PC-9 (cell line): ENCODE measurements around the gene PROSER2. TPM values are rescaled to one million over a fixed set of nuclear protein-coding genes. Genes with fewer than 3 reads are reported as not detected.

Experiments
- BruUV-seq: library from RNA; stranded (reverse); fragments of 400-500 nt; replicated peaks from 2 replicates; lab custom pipeline; 2021; lab: Mats Ljungman, UMichigan
- CTCF ChIA-PET: fragments of 300-600 bp; sonication (Branson Sonifier 250); formaldehyde crosslinking; loops from one replicate; lab custom pipeline; 2022; ENCODE audit warnings: antibody characterized with exemption; lab: Charles Lee
- POLR2A ChIA-PET: fragments of 300-600 bp; sonication (Branson Sonifier 250); formaldehyde crosslinking; loops from one replicate; lab custom pipeline; 2022; ENCODE audit warnings: antibody characterized with exemption; ENCODE audit not compliant: unreplicated experiment; lab: Charles Lee
- DNase-seq, 2 experiments: peaks; one replicate each; pipeline versions ENCODE4 v3.0.0 to v3.0.0-alpha.2; 2015 to 2022; ENCODE audit warnings: mixed read lengths in 1 of 2
- H2AFZ ChIP-seq: fragments of 200-600 bp; sonication (generic); 2 replicates; pipeline ENCODE4 v1.8.1; 2017; ENCODE audit warnings: antibody characterized with exemption
- H3F3A ChIP-seq: fragments of 200-600 bp; sonication (generic); 2 replicates; pipeline ENCODE4 v1.8.1; 2017; ENCODE audit warnings: antibody characterized with exemption, mild to moderate bottlenecking, low read depth; ENCODE audit not compliant: insufficient read depth
- H3K27ac ChIP-seq: fragments of 200-600 bp; sonication (generic); 2 replicates; pipeline ENCODE4 v1.6.1; 2016; ENCODE audit warnings: mixed run types
- H3K27me3 ChIP-seq: fragments of 200-600 bp; sonication (generic); 2 replicates; pipeline ENCODE4 v1.6.1; 2016; ENCODE audit warnings: low read depth, mixed run types; ENCODE audit not compliant: insufficient read depth
- H3K36me3 ChIP-seq: fragments of 200-600 bp; sonication (generic); 2 replicates; pipeline ENCODE4 v1.6.1; 2016; ENCODE audit warnings: low read depth, mixed run types
- H3K4me1 ChIP-seq: fragments of 200-600 bp; sonication (generic); replicated peaks from 2 replicates; pipeline ENCODE4 v1.6.1; 2016; ENCODE audit warnings: mixed run types; ENCODE audit not compliant: insufficient read depth
- H3K4me2 ChIP-seq: fragments of 200-600 bp; sonication (generic); 2 replicates; pipeline ENCODE4 v1.6.1; 2017; ENCODE audit warnings: mixed run types
- H3K4me3 ChIP-seq: fragments of 200-600 bp; sonication (generic); 2 replicates; pipeline ENCODE4 v1.6.1; 2016; ENCODE audit warnings: mixed run types
- H3K79me2 ChIP-seq: fragments of 200-600 bp; sonication (generic); 2 replicates; pipeline ENCODE4 v1.6.1; 2017; ENCODE audit warnings: low read depth, mixed run types
- H3K9me2 ChIP-seq: fragments of 200-600 bp; sonication (generic); 2 replicates; pipeline ENCODE4 v1.8.1; 2017; ENCODE audit warnings: mild to moderate bottlenecking; ENCODE audit not compliant: insufficient read depth
- H3K9me3 ChIP-seq: fragments of 200-600 bp; sonication (generic); 2 replicates; pipeline ENCODE4 v1.8.1; 2016; ENCODE audit warnings: low read depth; ENCODE audit not compliant: insufficient read depth
- H4K20me1 ChIP-seq: fragments of 200-600 bp; sonication (generic); 2 replicates; pipeline ENCODE4 v1.8.1; 2017; ENCODE audit not compliant: insufficient read depth
- EZH2 ChIP-seq: fragments of 200-600 bp; sonication (generic); IDR thresholded peaks from 2 replicates; pipeline ENCODE4 v1.8.0; 2017; ENCODE audit warnings: antibody characterized with exemption, low read depth
- intact Hi-C: fragments of 100-400 bp; cut with micrococcal nuclease; formaldehyde crosslinking; loops from one replicate; pipeline ENCODE4 v1.10.0; 2022; ENCODE audit not compliant: unreplicated experiment
- total RNA-seq: library from RNA; stranded (reverse); gene quantifications from 2 replicates; pipeline ENCODE4 v1.2.3, GENCODE V29; 2021
- TF ChIP-seq, protein P1 (sequence below): fragments of 200-600 bp; sonication (generic); conservative IDR thresholded peaks from 2 replicates; pipeline ENCODE4 v1.6.1; 2017; ENCODE audit warnings: mixed run types, antibody characterized with exemption, mild to moderate bottlenecking, moderate library complexity

The PROSER2 gene
- total RNA-seq, 1 experiment from 2014 or later = 66.6 TPM

- Histone ChIP-seq H3K27me3 (no peaks in the 10 kb centered on the region), H3K4me3 (peak overlapping the region; percentile 29; the same call in 1 of the 2 replicates), H2AFZ (no peak overlapping the region), H3F3A (peaks cover 18% of the 10 kb centered on the region), H4K20me1 (no peaks in the 10 kb centered on the region), H3K4me2 (peak overlapping the region; percentile 70), H3K27ac (peak overlapping the region; percentile 99), H3K9me2 (no peaks in the 10 kb centered on the region), H3K36me3 (no peaks in the 10 kb centered on the region), H3K79me2 (no peaks in the 10 kb centered on the region), H3K9me3 (no peaks in the 10 kb centered on the region), H3K4me1 (peaks cover 33% of the 10 kb centered on the region)
- no peak for DNase-seq
- intact Hi-C loops = loop anchor here (1.0 kb wide), 3 partner anchors 16 to 104 kb away; no protein-coding TSS in a partner anchor
- TF ChIP-seq, protein P1, sequence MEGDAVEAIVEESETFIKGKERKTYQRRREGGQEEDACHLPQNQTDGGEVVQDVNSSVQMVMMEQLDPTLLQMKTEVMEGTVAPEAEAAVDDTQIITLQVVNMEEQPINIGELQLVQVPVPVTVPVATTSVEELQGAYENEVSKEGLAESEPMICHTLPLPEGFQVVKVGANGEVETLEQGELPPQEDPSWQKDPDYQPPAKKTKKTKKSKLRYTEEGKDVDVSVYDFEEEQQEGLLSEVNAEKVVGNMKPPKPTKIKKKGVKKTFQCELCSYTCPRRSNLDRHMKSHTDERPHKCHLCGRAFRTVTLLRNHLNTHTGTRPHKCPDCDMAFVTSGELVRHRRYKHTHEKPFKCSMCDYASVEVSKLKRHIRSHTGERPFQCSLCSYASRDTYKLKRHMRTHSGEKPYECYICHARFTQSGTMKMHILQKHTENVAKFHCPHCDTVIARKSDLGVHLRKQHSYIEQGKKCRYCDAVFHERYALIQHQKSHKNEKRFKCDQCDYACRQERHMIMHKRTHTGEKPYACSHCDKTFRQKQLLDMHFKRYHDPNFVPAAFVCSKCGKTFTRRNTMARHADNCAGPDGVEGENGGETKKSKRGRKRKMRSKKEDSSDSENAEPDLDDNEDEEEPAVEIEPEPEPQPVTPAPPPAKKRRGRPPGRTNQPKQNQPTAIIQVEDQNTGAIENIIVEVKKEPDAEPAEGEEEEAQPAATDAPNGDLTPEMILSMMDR = no peak
- BruUV-seq = no TSS peak
- ChIA-PET POLR2A (interaction anchor here (0.5 to 1.2 kb wide), 4 partner anchors 16 to 105 kb away, joined by 3 to 10 read pairs (median 3); no protein-coding TSS in a partner anchor), CTCF (interaction anchor here (2.3 kb wide), 1 partner anchor 16 kb away, joined by 12 read pairs; no protein-coding TSS in a partner anchor)
Observed at GRCh38 chr10:11898033-11898371, 74.8 kb downstream of the PROSER2 start.

- Histone ChIP-seq H3K4me1 (peaks cover 33% of the 10 kb centered on the region), H3K9me3 (no peaks in the 10 kb centered on the region), H3K27me3 (no peaks in the 10 kb centered on the region), H3K36me3 (no peaks in the 10 kb centered on the region), H3K4me2 (peak overlapping the region; percentile 70), H3F3A (peaks cover 18% of the 10 kb centered on the region), H3K27ac (peak overlapping the region; percentile 99), H3K9me2 (no peaks in the 10 kb centered on the region), H2AFZ (no peak overlapping the region; the same call in 1 of the 2 replicates), H3K79me2 (no peaks in the 10 kb centered on the region), H4K20me1 (no peaks in the 10 kb centered on the region), H3K4me3 (no peak overlapping the region; the same call in 1 of the 2 replicates)
- no TSS peak for BruUV-seq
- TF ChIP-seq, protein P1 = no peak
- no peak for TF ChIP-seq EZH2
- ChIA-PET POLR2A (interaction anchor here (0.5 to 1.2 kb wide), 4 partner anchors 17 to 105 kb away, joined by 3 to 10 read pairs (median 3); no protein-coding TSS in a partner anchor), CTCF (interaction anchor here (2.3 kb wide), 1 partner anchor 16 kb away, joined by 12 read pairs; no protein-coding TSS in a partner anchor)
- peak; percentile 91 to 94 for DNase-seq
- intact Hi-C loops = loop anchor here (1.0 kb wide), 3 partner anchors 16 to 104 kb away; no protein-coding TSS in a partner anchor
Observed at GRCh38 chr10:11898372-11899066, 75.4 kb downstream of the PROSER2 start.

- peaks cover 18% of the 10 kb centered on the region for H3F3A ChIP-seq
- peak in 1 of 2 experiments; percentile 37 for DNase-seq
- H2AFZ ChIP-seq = no peak overlapping the region; the same call in 1 of the 2 replicates
- H3K4me2 ChIP-seq = peak overlapping the region; percentile 70
- BruUV-seq = TSS peak; percentile 96
- CTCF ChIA-PET = interaction anchor here (2.3 kb wide), 1 partner anchor 17 kb away, joined by 12 read pairs; no protein-coding TSS in a partner anchor
- no peaks in the 10 kb centered on the region for H3K9me2 ChIP-seq
- POLR2A ChIA-PET = interaction anchor here (1.2 kb wide), 1 partner anchor 23 kb away, joined by 10 read pairs; no protein-coding TSS in a partner anchor
- no peaks in the 10 kb centered on the region for H3K9me3 ChIP-seq
- no peaks in the 10 kb centered on the region for H4K20me1 ChIP-seq
- H3K4me3 ChIP-seq = no peak overlapping the region; the same call in 1 of the 2 replicates
- no peaks in the 10 kb centered on the region for H3K36me3 ChIP-seq
- intact Hi-C loops = no loop called here
- H3K27ac ChIP-seq = peak overlapping the region; percentile 99
- no peaks in the 10 kb centered on the region for H3K79me2 ChIP-seq
- H3K27me3 ChIP-seq = no peaks in the 10 kb centered on the region
- peaks cover 33% of the 10 kb centered on the region for H3K4me1 ChIP-seq
- TF ChIP-seq EZH2 = no peak
- TF ChIP-seq, protein P1 = no peak
Observed at GRCh38 chr10:11899067-11899876, 76.1 kb downstream of the PROSER2 start.
